Fibroblast of gingiva (primary cell): ENCODE measurements around the gene ING1.

ENCODE experiments used
- DNase-seq: peaks from one replicate; pipeline ENCODE4 v3.0.0-alpha.2; 2011; ENCODE audit warnings: low read depth

ING1 gene

DNA sequence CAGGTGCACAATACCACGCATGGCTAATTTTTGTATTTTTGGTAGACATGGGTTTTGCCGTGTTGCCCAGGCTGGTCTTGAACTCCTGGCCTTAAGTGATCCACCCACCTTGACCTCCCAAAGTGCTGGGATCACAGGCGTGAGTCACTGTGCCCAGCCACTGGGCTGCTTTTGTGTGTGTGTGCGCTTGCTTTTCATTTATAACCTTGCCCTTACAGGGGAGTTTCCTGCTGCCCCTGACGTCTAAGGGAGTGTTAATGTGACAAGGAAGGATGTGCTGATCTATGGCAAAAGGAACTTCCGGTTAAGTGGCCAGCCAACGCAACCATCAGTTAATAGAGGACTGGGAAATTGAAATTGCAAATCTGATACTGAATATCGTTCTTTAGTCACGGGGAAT is 57.7 kb downstream of the ING1 start:
- no peak for DNase-seq

DNA sequence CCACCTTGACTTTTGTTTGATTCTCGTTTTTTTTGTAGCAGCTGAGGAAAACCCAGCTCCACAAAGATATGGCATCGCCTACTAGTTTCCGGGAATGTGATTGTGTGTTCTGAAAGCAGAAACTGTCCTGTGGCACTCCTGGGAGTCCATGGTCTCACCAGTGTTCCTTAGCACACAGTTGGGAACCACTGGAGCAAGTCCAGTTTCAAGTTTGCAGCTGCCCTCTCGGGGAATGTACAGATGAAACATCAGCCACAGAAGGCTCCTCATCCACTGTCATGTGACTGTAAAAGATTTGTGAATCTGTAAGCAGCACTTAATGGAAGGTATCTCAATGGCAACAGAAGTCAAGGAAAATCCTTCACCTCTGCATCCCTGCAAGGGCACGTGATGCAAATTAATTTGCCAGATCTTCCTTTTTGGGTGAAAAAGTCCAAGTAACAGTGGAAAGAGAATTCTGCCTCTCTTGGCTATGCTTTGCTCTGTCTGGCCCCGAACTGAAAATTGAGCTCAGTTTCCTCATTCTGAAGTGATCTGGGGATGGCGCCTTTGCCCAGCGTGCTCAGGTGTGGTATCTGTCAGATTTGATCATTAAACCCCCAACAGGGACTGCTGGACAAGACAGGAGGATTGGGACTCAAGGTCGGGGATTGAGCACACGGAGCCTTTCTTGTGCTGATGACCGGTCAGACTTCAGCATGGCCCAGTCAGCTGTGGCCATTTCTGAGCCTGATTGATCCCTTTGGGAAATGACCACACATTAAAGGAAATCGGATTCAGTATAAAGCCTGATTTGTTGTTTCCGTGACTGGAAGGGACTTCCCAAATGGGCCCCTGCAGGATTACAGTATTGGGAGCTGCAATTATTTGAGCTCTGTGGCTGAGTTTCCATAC is 58.8 kb downstream of the ING1 start:
- no peak for DNase-seq
